Cardiac septum (tissue), 1 donor: ENCODE data around the gene SYNGR3. TPM values are rescaled to one million over a fixed set of nuclear protein-coding genes. Genes with fewer than 3 reads are reported as not detected.
A peak's percentile ranks its signal among the peaks of the same experiment; 100 is the strongest.
"Not testable (repeated sequence)": the region's sequence is repeated elsewhere in the genome, so short reads cannot be mapped to it uniquely, and the experiment has no call there.

ENCODE experiments used
- DNase-seq: peaks from one replicate; pipeline ENCODE4 v3.0.0-alpha.2; 2020; ENCODE audit warnings: low spot score
- intact Hi-C: fragments of 100-400 bp; cut with DNase I; formaldehyde crosslinking; loops from one replicate; pipeline ENCODE4 v1.14.0; 2022
- long read RNA-seq: library from polyadenylated mRNA; unstranded; transcript quantifications from one replicate; pipeline ENCODE4 v2.0.0, GENCODE V29; 2021
- total RNA-seq: library from RNA; stranded (reverse); fragmentation: NEBNext Ultra II Directional; extraction: Animal tissue kit (Norgen Biotek cat#: 25700); gene quantifications from one replicate; pipeline ENCODE4 v1.2.1, GENCODE V29; 2021
- donor health status: DM: no; HTN: no; CAD: no.

Gene SYNGR3
- total RNA-seq = 1.8 TPM
- long read RNA-seq, partial matches to known transcripts = 0 of 4 reads
- long read RNA-seq, other reads (novel, unspliced or antisense) = 0 of 4 reads

GRCh38 chr16:1989209-1990100 is at the start of gene SYNGR3:
Gene SYNGR3 (plus strand): TSS chr16:1989970. CDS start chr16:1990103, 133 bp downstream.
- intact Hi-C loops = no loop called here
- DNase-seq = no peak

GRCh38 chr16:1940273-1941161 is 49.3 kb upstream of the SYNGR3 start:
- DNase-seq = no peak
- intact Hi-C loops = loop anchor here (5.0 kb wide), 1 partner anchor 158 kb away; the partner anchor contains the start of genes NUBP2 and SPSB3

- no peak for DNase-seq
- intact Hi-C loops = loop anchor here (5.0 kb wide), 1 partner anchor 159 kb away; the partner anchor contains the start of genes NUBP2 and SPSB3
These were observed 48.4 kb upstream of the SYNGR3 start for GRCh38 chr16:1941162-1942046.

- DNase-seq = peak; percentile 91
- intact Hi-C loops = loop anchor here (5.0 kb wide), 1 partner anchor 160 kb away; the partner anchor contains the start of genes NUBP2 and SPSB3
These were observed 47.5 kb upstream of the SYNGR3 start for GRCh38 chr16:1942047-1942809.

- intact Hi-C loops = loop anchor here (5.0 kb wide), 1 partner anchor 161 kb away; the partner anchor contains the start of genes NUBP2 and SPSB3
These were observed 46.7 kb upstream of the SYNGR3 start, which contains the start of gene MSRB1 for GRCh38 chr16:1942810-1943726. Gene MSRB1 (minus strand): TSS chr16:1943199. CDS start chr16:1943156, 43 bp downstream.

GRCh38 chr16:1944612-1945199 is 45.1 kb upstream of the SYNGR3 start:
- intact Hi-C loops = loop anchor here (5.0 kb wide), 1 partner anchor 162 kb away; the partner anchor contains the start of genes NUBP2 and SPSB3
- DNase-seq = no peak

More at GRCh38 chr16:1942810-1943726, 46.7 kb upstream of the SYNGR3 start, which contains the start of gene MSRB1:
- DNase-seq = peak; percentile 100

GRCh38 chr16:1945559-1946391 is 44.0 kb upstream of the SYNGR3 start:
- intact Hi-C loops = no loop called here
- DNase-seq = no peak

GRCh38 chr16:1946495-1947368 is 43.0 kb upstream of the SYNGR3 start:
- no peak for DNase-seq
- intact Hi-C loops = no loop called here

- intact Hi-C loops = no loop called here
- no peak for DNase-seq
These were observed 42.5 kb upstream of the SYNGR3 start for GRCh38 chr16:1947369-1947670.

- no peak for DNase-seq
- intact Hi-C loops = no loop called here
These were observed 40.3 kb upstream of the SYNGR3 start for GRCh38 chr16:1949507-1949906.

- intact Hi-C loops = no loop called here
- peak; percentile 75 for DNase-seq
These were observed 39.7 kb upstream of the SYNGR3 start for GRCh38 chr16:1950047-1950446.

- DNase-seq = peak; percentile 84
- intact Hi-C loops = no loop called here
These were observed 39.2 kb upstream of the SYNGR3 start for GRCh38 chr16:1950559-1950958.

- intact Hi-C loops = no loop called here
- peak; percentile 74 for DNase-seq
These were observed 36.0 kb upstream of the SYNGR3 start for GRCh38 chr16:1953734-1954133.

- intact Hi-C loops, DNase-seq: not testable (repeated sequence)
These were observed 32.2 kb upstream of the SYNGR3 start for GRCh38 chr16:1957434-1958142.
